ENCODE measurements around the gene APOH. TPM values are rescaled to one million over a fixed set of nuclear protein-coding genes. Genes with fewer than 3 reads are reported as not detected.
A peak's percentile ranks its signal among the peaks of the same experiment; 100 is the strongest.

APOH gene
- total and polyA plus RNA-seq, 2 of the 13 experiments (the other 11 are each of a cell fraction or from before 2014, with no cell fraction given): 4,846 to 5,748 TPM

DNA sequence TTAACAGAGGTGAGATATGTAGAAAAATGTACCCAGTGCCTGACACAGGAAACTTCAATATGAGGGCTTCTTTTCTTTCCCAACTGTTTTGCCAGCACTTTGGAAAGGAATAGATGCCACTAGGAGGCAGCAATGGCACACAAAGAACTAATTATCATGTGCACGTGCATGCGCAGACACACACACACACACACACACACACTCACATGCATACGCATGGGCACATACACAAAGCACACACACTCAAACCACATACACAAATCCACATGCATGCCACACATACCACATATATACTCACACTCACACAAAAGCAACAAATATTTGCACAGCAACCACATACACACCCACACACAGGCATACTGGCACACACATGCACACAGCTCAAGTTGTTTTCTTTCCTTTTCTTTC lies 28.5 kb downstream of the APOH start (continued):
- TF ChIP-seq, protein P1, sequence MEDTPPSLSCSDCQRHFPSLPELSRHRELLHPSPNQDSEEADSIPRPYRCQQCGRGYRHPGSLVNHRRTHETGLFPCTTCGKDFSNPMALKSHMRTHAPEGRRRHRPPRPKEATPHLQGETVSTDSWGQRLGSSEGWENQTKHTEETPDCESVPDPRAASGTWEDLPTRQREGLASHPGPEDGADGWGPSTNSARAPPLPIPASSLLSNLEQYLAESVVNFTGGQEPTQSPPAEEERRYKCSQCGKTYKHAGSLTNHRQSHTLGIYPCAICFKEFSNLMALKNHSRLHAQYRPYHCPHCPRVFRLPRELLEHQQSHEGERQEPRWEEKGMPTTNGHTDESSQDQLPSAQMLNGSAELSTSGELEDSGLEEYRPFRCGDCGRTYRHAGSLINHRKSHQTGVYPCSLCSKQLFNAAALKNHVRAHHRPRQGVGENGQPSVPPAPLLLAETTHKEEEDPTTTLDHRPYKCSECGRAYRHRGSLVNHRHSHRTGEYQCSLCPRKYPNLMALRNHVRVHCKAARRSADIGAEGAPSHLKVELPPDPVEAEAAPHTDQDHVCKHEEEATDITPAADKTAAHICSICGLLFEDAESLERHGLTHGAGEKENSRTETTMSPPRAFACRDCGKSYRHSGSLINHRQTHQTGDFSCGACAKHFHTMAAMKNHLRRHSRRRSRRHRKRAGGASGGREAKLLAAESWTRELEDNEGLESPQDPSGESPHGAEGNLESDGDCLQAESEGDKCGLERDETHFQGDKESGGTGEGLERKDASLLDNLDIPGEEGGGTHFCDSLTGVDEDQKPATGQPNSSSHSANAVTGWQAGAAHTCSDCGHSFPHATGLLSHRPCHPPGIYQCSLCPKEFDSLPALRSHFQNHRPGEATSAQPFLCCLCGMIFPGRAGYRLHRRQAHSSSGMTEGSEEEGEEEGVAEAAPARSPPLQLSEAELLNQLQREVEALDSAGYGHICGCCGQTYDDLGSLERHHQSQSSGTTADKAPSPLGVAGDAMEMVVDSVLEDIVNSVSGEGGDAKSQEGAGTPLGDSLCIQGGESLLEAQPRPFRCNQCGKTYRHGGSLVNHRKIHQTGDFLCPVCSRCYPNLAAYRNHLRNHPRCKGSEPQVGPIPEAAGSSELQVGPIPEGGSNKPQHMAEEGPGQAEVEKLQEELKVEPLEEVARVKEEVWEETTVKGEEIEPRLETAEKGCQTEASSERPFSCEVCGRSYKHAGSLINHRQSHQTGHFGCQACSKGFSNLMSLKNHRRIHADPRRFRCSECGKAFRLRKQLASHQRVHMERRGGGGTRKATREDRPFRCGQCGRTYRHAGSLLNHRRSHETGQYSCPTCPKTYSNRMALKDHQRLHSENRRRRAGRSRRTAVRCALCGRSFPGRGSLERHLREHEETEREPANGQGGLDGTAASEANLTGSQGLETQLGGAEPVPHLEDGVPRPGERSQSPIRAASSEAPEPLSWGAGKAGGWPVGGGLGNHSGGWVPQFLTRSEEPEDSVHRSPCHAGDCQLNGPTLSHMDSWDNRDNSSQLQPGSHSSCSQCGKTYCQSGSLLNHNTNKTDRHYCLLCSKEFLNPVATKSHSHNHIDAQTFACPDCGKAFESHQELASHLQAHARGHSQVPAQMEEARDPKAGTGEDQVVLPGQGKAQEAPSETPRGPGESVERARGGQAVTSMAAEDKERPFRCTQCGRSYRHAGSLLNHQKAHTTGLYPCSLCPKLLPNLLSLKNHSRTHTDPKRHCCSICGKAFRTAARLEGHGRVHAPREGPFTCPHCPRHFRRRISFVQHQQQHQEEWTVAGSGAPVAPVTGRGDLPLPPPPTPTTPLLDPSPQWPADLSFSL (CRISPR knock-in tag; IDR thresholded peaks at IDR 0.05): peak; percentile 100
- TF ChIP-seq THAP7 (CRISPR knock-in tag; IDR thresholded peaks at IDR 0.05) (no peak), ZNF343 (CRISPR knock-in tag; IDR thresholded peaks at IDR 0.05) (no peak), HNRNPLL (IDR thresholded peaks at IDR 0.05; ENCODE audit: low read depth, low read length, poor library complexity, severe bottlenecking) (no peak), KDM2A (CRISPR knock-in tag; IDR thresholded peaks at IDR 0.05; ENCODE audit: borderline replicate concordance, low read depth) (0 out of 2 replicates have a peak, but pooled peaks have one; percentile 49), ZBTB43 (CRISPR knock-in tag; conservative IDR thresholded peaks at IDR 0.05) (0 out of 2 replicates have a peak, but pooled peaks have one; percentile 24), TBX2 (CRISPR knock-in tag; IDR thresholded peaks at IDR 0.05; ENCODE audit: borderline replicate concordance) (peak; percentile 32; the same call in 1 of the 2 replicates), HNF1A (IDR thresholded peaks at IDR 0.05; ENCODE audit: low read depth) (no peak), HNF1A (CRISPR knock-in tag; IDR thresholded peaks at IDR 0.05; ENCODE audit: borderline replicate concordance) (0 out of 2 replicates have a peak, but pooled peaks have one; percentile 28), ZNF784 (CRISPR knock-in tag; IDR thresholded peaks at IDR 0.05; ENCODE audit: borderline replicate concordance) (0 out of 2 replicates have a peak, but pooled peaks have one; percentile 55), ZNF333 (CRISPR knock-in tag; IDR thresholded peaks at IDR 0.05; ENCODE audit: borderline replicate concordance) (no peak), NKX3-1 (CRISPR knock-in tag; IDR thresholded peaks at IDR 0.05) (no peak), ZSCAN12 (CRISPR knock-in tag; IDR thresholded peaks at IDR 0.05) (no peak), NFE2L1 (CRISPR knock-in tag; IDR thresholded peaks at IDR 0.05; ENCODE audit: borderline replicate concordance) (no peak)

Measured in HepG2 (cell line).